Measurements from ENCODE around the gene UQCRFS1. TPM values are rescaled to one million over a fixed set of nuclear protein-coding genes. Genes with fewer than 3 reads are reported as not detected.

The UQCRFS1 gene
- total RNA-seq, 1 experiment from 2014 or later = 44.4 TPM

- ChIA-PET CTCF (no interaction called here), POLR2A (interaction anchor here (0.6 kb wide), 1 partner anchor 51 kb away, joined by 3 read pairs; no protein-coding TSS in a partner anchor)
- no peak for TF ChIP-seq CTCF (IDR thresholded peaks at IDR 0.05; ENCODE audit: unreplicated experiment)
- no peaks in the 10 kb centered on the region for H3K9me3 Mint-ChIP-seq (ENCODE audit: unreplicated experiment)
- peaks cover 6% of the 10 kb centered on the region for H3K4me1 Mint-ChIP-seq (ENCODE audit: insufficient read depth, unreplicated experiment)
- DNase-seq (ENCODE audit: unreplicated experiment) = no peak
- intact Hi-C loops (cut with micrococcal nuclease) = loop anchor here (10.0 kb wide), 1 partner anchor 499 kb away; the partner anchor contains the start of gene C19orf12
- BruUV-seq (replicated peaks) = no TSS peak
- H3K27ac Mint-ChIP-seq (ENCODE audit: low read depth, unreplicated experiment) = no peak overlapping the region
- peaks cover 15% of the 10 kb centered on the region for H3K27me3 Mint-ChIP-seq (ENCODE audit: insufficient read depth, unreplicated experiment)
- no peak overlapping the region for H3K4me3 Mint-ChIP-seq (ENCODE audit: unreplicated experiment)
- peaks cover 5% of the 10 kb centered on the region for H3K36me3 Mint-ChIP-seq (ENCODE audit: insufficient read depth, unreplicated experiment)
Measured at GRCh38 chr19:29216021-29216420, 3.1 kb upstream of the UQCRFS1 start.

GRCh38 chr19:29215322-29215845 is 2.4 kb upstream of the UQCRFS1 start:
- H3K9me3 Mint-ChIP-seq (ENCODE audit: unreplicated experiment) = no peaks in the 10 kb centered on the region
- peaks cover 15% of the 10 kb centered on the region for H3K27me3 Mint-ChIP-seq (ENCODE audit: insufficient read depth, unreplicated experiment)
- ChIA-PET CTCF (no interaction called here), POLR2A (interaction anchor here (0.6 kb wide), 1 partner anchor 51 kb away, joined by 3 read pairs; no protein-coding TSS in a partner anchor)
- no peak for DNase-seq (ENCODE audit: unreplicated experiment)
- intact Hi-C loops (cut with micrococcal nuclease) = loop anchor here (10.0 kb wide), 1 partner anchor 499 kb away; the partner anchor contains the start of gene C19orf12
- peaks cover 11% of the 10 kb centered on the region for H3K36me3 Mint-ChIP-seq (ENCODE audit: insufficient read depth, unreplicated experiment)
- H3K4me1 Mint-ChIP-seq (ENCODE audit: insufficient read depth, unreplicated experiment) = peaks cover 7% of the 10 kb centered on the region
- no TSS peak for BruUV-seq (replicated peaks)
- no peak for TF ChIP-seq CTCF (IDR thresholded peaks at IDR 0.05; ENCODE audit: unreplicated experiment)
- H3K4me3 Mint-ChIP-seq (ENCODE audit: unreplicated experiment) = no peak overlapping the region
- no peak overlapping the region for H3K27ac Mint-ChIP-seq (ENCODE audit: low read depth, unreplicated experiment)

- Mint-ChIP-seq H3K27me3 (ENCODE audit: insufficient read depth, unreplicated experiment) (peaks cover 15% of the 10 kb centered on the region), H3K4me3 (ENCODE audit: unreplicated experiment) (no peak overlapping the region), H3K36me3 (ENCODE audit: insufficient read depth, unreplicated experiment) (peaks cover 11% of the 10 kb centered on the region), H3K27ac (ENCODE audit: low read depth, unreplicated experiment) (no peak overlapping the region), H3K4me1 (ENCODE audit: insufficient read depth, unreplicated experiment) (peaks cover 13% of the 10 kb centered on the region), H3K9me3 (ENCODE audit: unreplicated experiment) (no peaks in the 10 kb centered on the region)
- no peak for DNase-seq (ENCODE audit: unreplicated experiment)
- no TSS peak for BruUV-seq (replicated peaks)
- POLR2A ChIA-PET = interaction anchor here (1.4 kb wide), 1 partner anchor 9 kb away, joined by 3 read pairs; no protein-coding TSS in a partner anchor
- intact Hi-C loops (cut with micrococcal nuclease) = loop anchor here (10.0 kb wide), 1 partner anchor 500 kb away; the partner anchor contains the start of gene C19orf12
- CTCF ChIA-PET = interaction anchor here (0.7 to 1.3 kb wide), 2 partner anchors 31 to 396 kb away, joined by 3 to 4 read pairs; no protein-coding TSS in a partner anchor
- TF ChIP-seq CTCF (IDR thresholded peaks at IDR 0.05; ENCODE audit: unreplicated experiment) = no peak
Measured at GRCh38 chr19:29214411-29214810, 1.5 kb upstream of the UQCRFS1 start.

GRCh38 chr19:29212356-29212647 is 649 bp downstream of the UQCRFS1 start:
- CTCF ChIA-PET = interaction anchor here (0.7 to 1.0 kb wide), 2 partner anchors 10 to 34 kb away, joined by 3 read pairs; no protein-coding TSS in a partner anchor
- H3K36me3 Mint-ChIP-seq (ENCODE audit: insufficient read depth, unreplicated experiment) = peaks cover 17% of the 10 kb centered on the region
- peaks cover 13% of the 10 kb centered on the region for H3K4me1 Mint-ChIP-seq (ENCODE audit: insufficient read depth, unreplicated experiment)
- H3K27me3 Mint-ChIP-seq (ENCODE audit: insufficient read depth, unreplicated experiment) = no peaks in the 10 kb centered on the region
- no peaks in the 10 kb centered on the region for H3K9me3 Mint-ChIP-seq (ENCODE audit: unreplicated experiment)
- no TSS peak for BruUV-seq (replicated peaks)
- no peak for TF ChIP-seq CTCF (IDR thresholded peaks at IDR 0.05; ENCODE audit: unreplicated experiment)
- H3K4me3 Mint-ChIP-seq (ENCODE audit: unreplicated experiment) = peak overlapping the region; percentile 89
- DNase-seq (ENCODE audit: unreplicated experiment) = no peak
- peak overlapping the region; percentile 92 for H3K27ac Mint-ChIP-seq (ENCODE audit: low read depth, unreplicated experiment)
- POLR2A ChIA-PET = interaction anchor here (0.5 to 1.5 kb wide), 5 partner anchors 10 to 394 kb away, joined by 3 to 5 read pairs (median 4); partner anchors contain the start of gene POP4
- intact Hi-C loops (cut with micrococcal nuclease) = loop anchor here (10.0 kb wide), 1 partner anchor 502 kb away; the partner anchor contains the start of gene C19orf12

Data from MCF 10A (cell line).